ENCODE measurements around the gene RAD9A.

RAD9A gene

GRCh38 chr11:67357831-67358670 is 33.7 kb upstream of the RAD9A start:
- DNase-seq = peak; percentile 70

DNA sequence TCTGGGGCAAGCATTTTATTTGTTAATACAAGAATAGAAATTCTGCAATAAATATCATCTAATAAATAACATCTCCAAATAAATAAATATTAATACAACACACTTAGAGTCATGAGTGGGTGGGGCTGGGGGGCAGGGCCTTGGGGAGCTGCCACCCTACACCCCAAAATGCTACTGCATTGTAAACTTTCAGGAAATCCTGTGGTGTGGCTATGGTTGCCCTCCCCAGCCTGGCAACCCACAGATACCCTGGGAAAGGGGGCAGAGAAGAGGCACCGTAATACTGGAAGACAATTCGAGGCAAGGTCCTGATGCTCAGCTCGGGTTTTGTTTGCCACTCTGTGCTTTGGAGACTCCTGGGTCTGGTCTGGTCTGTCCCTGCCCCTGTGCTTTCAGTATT is 27.6 kb upstream of the RAD9A start:
- no peak for DNase-seq

DNA sequence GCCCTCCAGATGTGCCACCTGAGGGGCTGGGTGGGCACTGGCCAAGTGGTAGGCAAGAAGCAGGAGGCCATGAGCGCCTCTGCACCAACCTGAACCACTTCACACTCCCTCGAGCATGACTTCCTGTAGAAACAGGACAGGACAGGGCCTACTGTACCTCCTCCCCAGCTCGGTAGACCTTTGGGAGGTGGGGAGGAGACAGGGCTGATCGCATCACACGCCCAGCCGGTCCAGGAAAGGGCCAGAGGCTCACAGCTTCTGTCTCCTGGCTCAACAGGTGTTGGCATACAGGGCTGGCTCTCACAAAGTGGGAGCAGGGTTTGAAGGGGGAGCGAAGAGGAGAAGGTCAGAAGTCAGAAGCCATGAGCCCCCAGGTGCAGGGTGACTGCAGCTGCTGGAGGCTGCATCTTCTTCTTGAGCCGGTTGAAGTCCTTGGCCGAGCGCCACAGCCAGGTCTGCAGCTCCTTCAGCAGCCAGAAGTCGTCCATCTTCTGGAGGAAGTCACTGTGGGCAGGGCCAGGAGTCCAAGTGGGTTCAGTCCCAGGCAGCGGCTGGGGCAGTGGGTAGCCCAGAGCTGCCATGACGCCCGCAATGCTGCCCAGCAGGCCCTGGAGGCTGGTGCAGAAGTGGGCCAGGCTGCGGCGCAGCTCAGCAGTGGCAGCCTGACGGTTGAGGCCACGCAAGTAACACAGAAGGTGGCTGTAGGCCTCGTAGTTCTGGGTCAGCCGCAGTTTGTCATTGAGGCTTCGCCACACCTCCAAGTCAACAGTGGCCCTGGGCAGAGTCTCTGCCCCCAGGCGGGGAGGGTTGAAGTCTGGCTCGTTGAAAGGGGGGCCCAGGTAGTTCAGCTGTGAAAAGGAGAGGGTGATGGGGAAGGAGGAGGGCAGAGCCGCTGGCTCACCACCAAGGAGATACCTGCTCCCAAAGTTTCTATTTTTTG is 26.7 kb upstream of the RAD9A start:
- DNase-seq = no peak

DNA sequence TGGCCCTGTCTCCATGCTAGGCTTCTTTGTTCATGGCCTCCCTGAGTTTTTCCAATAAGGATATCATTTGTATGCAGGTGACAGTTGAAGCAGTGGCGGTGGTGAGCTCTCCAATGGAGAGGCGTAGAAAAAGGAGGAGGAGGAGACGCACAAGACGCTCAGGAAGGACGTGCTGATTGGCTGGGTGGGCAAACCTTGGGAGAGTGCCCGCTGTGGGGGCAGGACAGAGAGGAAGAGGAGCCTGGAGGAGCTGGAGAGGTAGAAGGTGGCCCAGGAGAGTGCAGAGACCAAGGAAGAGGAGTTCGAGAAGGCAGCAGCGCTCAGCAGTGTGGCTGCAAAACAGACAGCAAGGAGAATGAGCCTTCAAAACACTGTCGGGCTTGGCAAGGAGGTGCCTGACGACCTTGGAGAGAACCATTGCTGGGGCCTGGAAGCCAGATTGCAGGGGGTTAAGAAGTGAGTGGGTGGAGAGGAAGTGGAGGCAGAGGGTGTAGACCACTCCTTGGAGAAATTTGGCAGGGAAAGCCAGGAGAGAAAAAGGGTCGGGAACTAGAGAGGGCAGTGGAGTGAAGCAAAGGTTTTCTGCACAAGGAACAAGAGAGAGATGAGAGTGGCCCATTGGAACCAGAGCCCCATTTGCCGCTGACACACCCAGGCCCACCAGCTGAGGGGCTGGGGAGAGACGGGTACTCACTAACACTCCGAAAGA is 25.9 kb upstream of the RAD9A start:
- DNase-seq = no peak

GRCh38 chr11:67366546-67366945 is 25.2 kb upstream of the RAD9A start:
- DNase-seq = no peak

DNA sequence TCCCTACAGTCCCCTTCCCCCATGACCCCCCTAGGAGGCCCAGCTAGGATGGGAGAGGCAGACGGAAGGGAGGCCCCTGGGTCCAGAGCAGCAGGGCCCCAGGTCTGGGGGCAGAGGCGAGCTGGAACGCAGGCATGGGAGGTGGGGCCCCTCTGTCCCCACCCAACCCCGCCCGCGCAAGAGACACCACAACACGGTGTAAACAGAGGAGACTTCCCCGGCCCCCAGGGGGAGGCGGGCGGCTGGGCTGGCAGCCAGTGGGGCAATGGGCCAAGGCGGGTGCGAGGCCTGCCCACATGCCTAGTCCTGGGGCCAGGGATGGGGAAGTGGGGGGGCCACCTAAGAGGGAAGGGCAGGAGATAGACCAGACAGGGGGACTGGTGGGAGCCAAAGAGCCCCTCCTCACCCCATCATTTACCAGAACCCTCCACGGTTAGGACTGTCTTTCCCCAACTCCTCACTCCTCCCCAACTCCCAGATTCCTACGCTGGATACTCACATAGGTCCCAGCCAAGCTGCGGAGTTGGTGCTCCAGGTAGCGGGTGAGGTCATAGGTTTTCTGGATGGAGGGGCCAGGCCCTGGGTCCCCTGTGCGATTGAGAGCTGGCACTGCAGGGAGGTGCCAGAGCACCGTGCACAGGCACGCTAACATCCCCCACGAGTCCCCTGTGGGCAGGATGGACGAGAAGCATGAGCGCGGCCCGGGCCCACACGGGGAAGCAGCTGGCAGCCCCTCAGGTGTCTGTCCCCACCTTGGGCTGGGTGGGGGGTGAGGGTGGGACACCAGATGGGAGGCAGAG is 24.6 kb upstream of the RAD9A start:
- no peak for DNase-seq

DNA sequence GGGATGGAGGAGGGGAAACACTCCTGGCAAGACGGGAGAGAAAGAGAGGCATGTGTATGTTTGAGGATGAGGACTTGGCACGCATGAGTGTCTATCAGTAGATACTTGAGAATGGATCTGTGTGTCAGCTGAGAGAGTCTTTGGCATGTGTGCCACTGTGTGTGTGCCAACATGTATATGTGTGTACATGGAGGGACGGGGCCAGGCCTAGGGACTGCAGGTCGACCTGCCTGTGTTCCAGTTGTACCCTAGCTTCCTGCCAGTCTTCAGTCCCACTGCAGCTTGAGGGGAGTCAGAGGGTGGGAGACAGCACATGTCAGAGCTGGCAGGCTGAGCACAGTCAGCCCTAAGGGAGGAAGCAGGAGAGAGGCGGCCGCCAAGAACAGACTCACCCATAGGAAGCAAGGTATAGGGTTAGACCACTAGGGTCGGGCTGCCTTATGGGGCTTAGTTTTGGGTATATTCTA is 24.0 kb upstream of the RAD9A start:
- DNase-seq = no peak

GRCh38 chr11:67368621-67369020 is 23.2 kb upstream of the RAD9A start:
- no peak for DNase-seq

DNA sequence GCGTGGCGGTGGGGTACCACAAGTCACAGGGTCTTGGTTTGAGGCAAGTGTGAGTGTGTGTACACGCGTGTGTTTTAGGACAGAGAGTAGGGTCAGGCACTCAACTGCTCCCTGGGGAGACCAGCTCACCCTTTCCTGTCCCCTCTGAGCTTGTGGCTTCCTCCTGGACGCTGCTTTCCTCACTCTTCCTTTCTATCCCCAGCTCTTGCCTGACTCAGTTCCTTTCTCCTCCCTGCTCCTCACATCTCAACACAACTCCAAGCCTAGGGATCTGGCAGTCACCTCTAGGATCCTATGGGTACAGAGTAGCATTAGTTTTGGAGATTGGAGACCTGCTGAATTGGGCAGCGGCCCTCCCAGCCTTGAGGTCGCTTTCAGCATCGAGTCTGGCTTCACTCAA is 22.5 kb upstream of the RAD9A start:
- no peak for DNase-seq

- DNase-seq = no peak
These were observed 21.9 kb upstream of the RAD9A start for GRCh38 chr11:67369801-67370284.

DNA sequence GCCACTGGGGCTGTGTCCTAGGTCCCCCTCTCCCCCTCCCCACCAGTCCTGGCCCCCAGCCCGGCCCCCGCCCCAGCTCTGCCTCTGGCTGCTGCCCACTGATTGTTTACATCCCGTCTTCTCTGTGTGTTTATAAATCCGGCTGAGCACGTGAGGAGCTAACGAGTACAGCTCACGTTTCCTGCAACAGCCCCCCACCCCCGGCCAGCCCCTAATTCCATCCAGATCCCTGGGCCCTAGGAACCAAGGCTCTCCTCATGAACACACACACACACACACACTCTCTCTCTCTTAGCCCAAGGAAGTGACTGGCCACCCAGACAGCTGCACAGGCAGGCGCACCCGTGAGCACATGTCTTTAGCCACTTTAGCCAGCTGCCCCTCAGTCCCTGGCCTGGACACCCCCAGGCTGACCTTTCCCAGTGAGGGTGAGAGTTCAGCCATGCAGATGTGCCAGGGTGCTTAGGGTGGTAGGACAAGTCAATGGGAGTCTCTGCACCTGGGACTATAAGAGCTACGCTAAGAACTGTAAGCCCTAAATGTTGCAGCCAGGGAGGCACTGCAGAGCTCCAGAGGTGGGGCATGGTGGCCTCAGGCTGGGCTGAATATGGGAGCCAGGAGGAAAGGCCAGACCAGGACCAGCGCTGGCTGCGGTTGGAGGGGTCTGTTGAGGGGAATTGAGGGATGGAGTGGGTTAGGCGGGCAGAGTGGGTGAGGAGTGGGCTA is 21.3 kb upstream of the RAD9A start:
- DNase-seq = no peak

GRCh38 chr11:67371189-67371910 is 20.4 kb upstream of the RAD9A start:
- DNase-seq = peak; percentile 36

DNA sequence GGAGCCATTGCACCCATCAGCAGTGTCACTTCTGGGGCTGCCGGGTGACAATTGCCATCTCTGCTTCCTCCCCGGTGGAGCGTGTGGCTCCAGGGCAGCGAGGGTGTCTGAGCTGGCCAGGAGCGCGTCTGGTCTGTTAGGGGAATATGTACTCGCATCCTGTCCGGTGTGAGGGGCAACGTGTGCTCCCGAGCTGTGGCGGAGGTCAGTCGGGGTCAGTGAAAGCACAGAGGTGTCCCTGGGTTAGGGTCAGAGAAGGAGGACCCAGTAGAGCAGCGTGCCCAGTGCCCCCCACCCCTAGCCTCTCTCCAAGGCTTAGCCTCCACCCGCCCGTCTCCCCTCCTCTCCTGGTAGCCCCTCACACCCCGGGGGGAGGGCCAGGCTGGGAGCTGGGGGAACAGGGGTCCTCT is 19.9 kb upstream of the RAD9A start:
- DNase-seq = no peak

GRCh38 chr11:67372321-67372992 is 19.3 kb upstream of the RAD9A start:
- no peak for DNase-seq

DNA sequence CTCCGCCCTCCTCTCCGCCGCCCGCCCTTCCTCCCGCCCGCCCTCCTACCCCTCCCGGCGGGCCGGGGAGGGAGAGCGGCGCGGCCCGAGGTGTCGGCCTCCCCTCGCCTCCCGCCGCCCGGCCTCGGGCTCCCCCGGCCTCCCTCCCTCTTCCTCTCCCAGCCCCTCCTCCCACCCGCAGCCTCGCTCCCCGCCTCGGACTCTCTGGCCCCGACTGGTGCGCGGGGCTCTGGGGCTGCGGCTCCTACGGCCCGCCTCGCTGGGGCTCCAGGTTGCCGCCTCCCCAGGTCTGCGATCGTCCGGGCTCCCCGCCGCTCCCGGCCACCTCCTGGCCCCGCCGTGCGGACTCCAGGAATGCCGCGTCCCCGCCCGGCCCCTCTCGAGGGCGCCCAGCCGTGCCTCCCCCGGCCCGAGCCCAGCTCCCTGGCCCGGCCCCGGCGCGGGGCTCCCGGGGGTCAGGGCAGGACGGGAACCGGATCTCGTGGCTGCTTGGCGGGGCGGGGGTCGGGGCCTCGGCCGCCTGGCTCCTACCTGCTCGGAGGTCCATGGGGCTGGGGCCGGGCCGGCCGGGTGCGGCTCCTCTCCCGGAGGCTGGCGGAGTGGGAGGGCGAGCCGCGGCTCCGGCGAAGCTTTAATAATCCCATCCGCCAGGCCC is 18.7 kb upstream of the RAD9A start, which contains the start of gene CLCF1:
Gene CLCF1, minus strand, starts transcription at position 606 of the 655 bp plus-strand sequence. Its CDS starts 59 bp downstream, at position 547.
- peak; percentile 63 for DNase-seq

GRCh38 chr11:67373648-67374570 is 17.9 kb upstream of the RAD9A start:
- DNase-seq = peak; percentile 88

DNA sequence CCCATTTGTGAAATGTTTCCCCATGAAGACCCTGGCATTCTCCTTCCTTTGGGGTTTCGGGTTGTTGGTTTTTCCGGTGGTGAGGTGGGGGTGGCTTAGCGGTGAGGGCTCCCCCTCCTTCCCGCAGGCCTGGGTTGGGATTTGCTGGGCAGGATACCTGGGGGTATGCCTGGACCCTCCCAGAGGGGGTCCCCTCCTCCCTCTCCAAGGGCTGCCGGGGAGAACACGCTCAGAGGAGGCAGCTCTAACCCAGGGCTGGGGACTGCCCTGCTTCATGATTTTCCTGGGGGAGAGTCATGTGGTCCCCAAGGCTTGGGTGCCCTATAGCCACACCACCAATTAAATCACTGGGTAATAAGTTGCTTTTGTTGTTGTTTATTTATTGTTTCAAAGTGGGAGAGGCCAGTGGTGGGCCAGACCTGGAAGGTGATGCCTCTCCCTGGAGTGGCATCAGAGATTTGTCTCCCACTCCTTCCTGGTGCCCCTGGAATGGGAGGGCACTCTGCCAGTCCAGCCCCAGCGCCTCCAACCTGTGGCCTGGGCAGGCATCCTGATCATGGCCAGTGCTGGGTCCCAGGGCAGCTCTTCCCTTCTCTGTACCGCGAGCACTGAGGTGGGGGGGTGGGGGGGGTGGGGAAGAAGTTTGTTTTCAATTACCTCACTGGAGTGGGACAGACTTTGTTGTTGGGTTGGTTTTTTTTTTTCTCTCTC is 17.1 kb upstream of the RAD9A start:
- peak; percentile 65 for DNase-seq
